Astrocyte (in vitro differentiated cells and primary cell): ENCODE results near the gene LYL1. TPM values are rescaled to one million over a fixed set of nuclear protein-coding genes. Genes with fewer than 3 reads are reported as not detected.

Experiments used
- DNase-seq: peaks from one replicate; pipeline ENCODE4 v3.0.0-alpha.2; 2010; ENCODE audit warnings: low read depth
- FAIRE-seq: peaks from 2 replicates; lab custom pipeline; 2011; peaks lifted over from hg19 to GRCh38; lab: Jason Lieb, UNC
- H2AFZ ChIP-seq: 2 replicates; pipeline ENCODE4 v1.6.0; 2012; ENCODE audit warnings: low read depth, low read length, inconsistent platforms
- H3K27ac ChIP-seq: 2 replicates; pipeline ENCODE4 v1.5.1; 2011; ENCODE audit warnings: low read depth, low read length, inconsistent platforms
- H3K27me3 ChIP-seq: 2 replicates; pipeline ENCODE4 v1.6.0; 2011; ENCODE audit warnings: low read length, inconsistent platforms; ENCODE audit not compliant: insufficient read depth
- H3K36me3 ChIP-seq: 2 replicates; pipeline ENCODE4 v1.5.1; 2011; ENCODE audit warnings: low read length, inconsistent platforms; ENCODE audit not compliant: insufficient read depth
- H3K4me1 ChIP-seq: 2 replicates; pipeline ENCODE4 v1.5.1; 2011; ENCODE audit warnings: low read length, inconsistent platforms; ENCODE audit not compliant: insufficient read depth
- H3K4me2 ChIP-seq: 2 replicates; pipeline ENCODE4 v1.6.0; 2012; ENCODE audit warnings: low read length, inconsistent platforms
- H3K4me3 ChIP-seq: 2 replicates; pipeline ENCODE4 v1.5.1; 2011; ENCODE audit warnings: low read depth, mild to moderate bottlenecking, low read length, inconsistent platforms; ENCODE audit not compliant: insufficient read depth
- H3K79me2 ChIP-seq: 2 replicates; pipeline ENCODE4 v1.6.0; 2012; ENCODE audit warnings: mild to moderate bottlenecking, low read length, inconsistent platforms; ENCODE audit not compliant: insufficient read depth
- H3K9ac ChIP-seq: 2 replicates; pipeline ENCODE4 v1.6.0; 2012; ENCODE audit warnings: mild to moderate bottlenecking, low read length, inconsistent platforms
- H3K9me3 ChIP-seq: 2 replicates; pipeline ENCODE4 v1.5.1; 2012; ENCODE audit warnings: low read depth, mild to moderate bottlenecking, low read length, inconsistent platforms; ENCODE audit not compliant: insufficient read depth
- H4K20me1 ChIP-seq: 2 replicates; pipeline ENCODE4 v1.6.0; 2012; ENCODE audit warnings: low read length, inconsistent platforms; ENCODE audit not compliant: insufficient read depth
- H3K27ac Mint-ChIP-seq: one replicate; pipeline ENCODE4 v1.8.0; 2021; ENCODE audit warnings: mild to moderate bottlenecking, mixed read lengths; ENCODE audit not compliant: unreplicated experiment
- H3K27me3 Mint-ChIP-seq: one replicate; pipeline ENCODE4 v1.8.0; 2021; ENCODE audit warnings: low read depth, mixed read lengths; ENCODE audit not compliant: unreplicated experiment
- H3K36me3 Mint-ChIP-seq: one replicate; pipeline ENCODE4 v1.8.0; 2021; ENCODE audit warnings: low read depth, mixed read lengths; ENCODE audit not compliant: unreplicated experiment
- H3K4me1 Mint-ChIP-seq: one replicate; pipeline ENCODE4 v1.8.0; 2021; ENCODE audit warnings: low read depth, mixed read lengths; ENCODE audit not compliant: unreplicated experiment
- H3K4me3 Mint-ChIP-seq: one replicate; pipeline ENCODE4 v1.8.0; 2021; ENCODE audit warnings: mild to moderate bottlenecking, moderate library complexity, mixed read lengths; ENCODE audit not compliant: unreplicated experiment
- H3K9me3 Mint-ChIP-seq: one replicate; pipeline ENCODE4 v1.8.0; 2021; ENCODE audit warnings: mild to moderate bottlenecking, mixed read lengths; ENCODE audit not compliant: unreplicated experiment
- CTCF ChIP-seq: IDR thresholded peaks from 2 replicates; pipeline ENCODE4 v1.5.1; 2011; ENCODE audit warnings: low read depth, mild to moderate bottlenecking, inconsistent platforms, low read length, moderate library complexity; ENCODE audit not compliant: insufficient read depth
- EZH2 ChIP-seq: IDR thresholded peaks from 2 replicates; pipeline ENCODE4 v1.6.1; 2012; ENCODE audit warnings: mild to moderate bottlenecking, low read length, inconsistent platforms; ENCODE audit not compliant: insufficient read depth
- total RNA-seq: library from RNA; stranded (reverse); gene quantifications from 2 replicates; pipeline ENCODE4 v1.2.1, GENCODE V29; 2021

The LYL1 gene
- total RNA-seq, 1 donor from 2014 or later = 0.27 TPM

- peak overlapping the region; percentile 65 for H3K4me2 ChIP-seq
These were observed 4.2 kb downstream of the LYL1 start for GRCh38 chr19:13098277-13099072.

GRCh38 chr19:13097463-13098258 is 5.0 kb downstream of the LYL1 start:
- H3K4me3 ChIP-seq = no peak overlapping the region
- TF ChIP-seq EZH2 (no peak), CTCF (no peak)
- peaks cover 10% of the 10 kb centered on the region for H3K9me3 Mint-ChIP-seq
- no peak for FAIRE-seq
- H3K36me3 ChIP-seq = no peaks in the 10 kb centered on the region
- no peak overlapping the region for H2AFZ ChIP-seq
- peaks cover 6% of the 10 kb centered on the region for H4K20me1 ChIP-seq
- H3K4me1 Mint-ChIP-seq = peaks cover 5% of the 10 kb centered on the region
- H3K9ac ChIP-seq = no peak overlapping the region
- no peaks in the 10 kb centered on the region for H3K79me2 ChIP-seq
- no peak overlapping the region for H3K27ac Mint-ChIP-seq
- no peaks in the 10 kb centered on the region for H3K27me3 ChIP-seq
- H3K9me3 ChIP-seq = no peaks in the 10 kb centered on the region
- H3K4me2 ChIP-seq = peak overlapping the region; percentile 5
- no peak for DNase-seq
- H3K27me3 Mint-ChIP-seq = peaks cover 38% of the 10 kb centered on the region
- peaks cover 5% of the 10 kb centered on the region for H3K36me3 Mint-ChIP-seq
- H3K27ac ChIP-seq = no peak overlapping the region
- H3K4me1 ChIP-seq = peaks cover 21% of the 10 kb centered on the region
- no peak overlapping the region for H3K4me3 Mint-ChIP-seq

More at GRCh38 chr19:13098277-13099072, 4.2 kb downstream of the LYL1 start:
- no peak overlapping the region for H3K9ac ChIP-seq
- no peak for DNase-seq
- no peak for FAIRE-seq
- H3K36me3 Mint-ChIP-seq = peaks cover 5% of the 10 kb centered on the region
- no peak overlapping the region for H3K4me3 ChIP-seq
- peaks cover 10% of the 10 kb centered on the region for H3K9me3 Mint-ChIP-seq
- peaks cover 5% of the 10 kb centered on the region for H3K4me1 Mint-ChIP-seq
- H3K27me3 ChIP-seq = no peaks in the 10 kb centered on the region
- peaks cover 38% of the 10 kb centered on the region for H3K27me3 Mint-ChIP-seq
- TF ChIP-seq CTCF (no peak), EZH2 (no peak)
- no peaks in the 10 kb centered on the region for H3K79me2 ChIP-seq
- H2AFZ ChIP-seq = no peak overlapping the region
- no peaks in the 10 kb centered on the region for H3K36me3 ChIP-seq
- no peaks in the 10 kb centered on the region for H3K9me3 ChIP-seq
- H4K20me1 ChIP-seq = peaks cover 6% of the 10 kb centered on the region
- no peak overlapping the region for H3K27ac Mint-ChIP-seq
- no peak overlapping the region for H3K27ac ChIP-seq
- no peak overlapping the region for H3K4me3 Mint-ChIP-seq
- peaks cover 14% of the 10 kb centered on the region for H3K4me1 ChIP-seq
